PC-3 (cell line): ENCODE measurements around the gene SCAP.

Experiments used
- EZH2 ChIP-seq: fragments of 300-600 bp; sonication (generic); IDR thresholded peaks from one replicate; pipeline ENCODE4 v1.6.1; 2017; ENCODE audit warnings: antibody characterized with exemption, mild to moderate bottlenecking, low read length; ENCODE audit not compliant: unreplicated experiment
- EZH2phosphoT487 ChIP-seq: fragments of 300-600 bp; sonication (generic); IDR thresholded peaks from 2 replicates; pipeline ENCODE4 v1.6.1; 2018; ENCODE audit warnings: mild to moderate bottlenecking, antibody characterized with exemption, low read length, borderline replicate concordance
- TF ChIP-seq, protein P1 (sequence below): fragments of 300-600 bp; sonication (generic); conservative IDR thresholded peaks from 2 replicates; pipeline ENCODE4 v1.5.1; 2017; ENCODE audit warnings: antibody characterized with exemption, low read depth, mild to moderate bottlenecking, low read length

GRCh38 chr3:47452453-47453215 lies 23.1 kb downstream of the SCAP start:
- TF ChIP-seq, protein P1, sequence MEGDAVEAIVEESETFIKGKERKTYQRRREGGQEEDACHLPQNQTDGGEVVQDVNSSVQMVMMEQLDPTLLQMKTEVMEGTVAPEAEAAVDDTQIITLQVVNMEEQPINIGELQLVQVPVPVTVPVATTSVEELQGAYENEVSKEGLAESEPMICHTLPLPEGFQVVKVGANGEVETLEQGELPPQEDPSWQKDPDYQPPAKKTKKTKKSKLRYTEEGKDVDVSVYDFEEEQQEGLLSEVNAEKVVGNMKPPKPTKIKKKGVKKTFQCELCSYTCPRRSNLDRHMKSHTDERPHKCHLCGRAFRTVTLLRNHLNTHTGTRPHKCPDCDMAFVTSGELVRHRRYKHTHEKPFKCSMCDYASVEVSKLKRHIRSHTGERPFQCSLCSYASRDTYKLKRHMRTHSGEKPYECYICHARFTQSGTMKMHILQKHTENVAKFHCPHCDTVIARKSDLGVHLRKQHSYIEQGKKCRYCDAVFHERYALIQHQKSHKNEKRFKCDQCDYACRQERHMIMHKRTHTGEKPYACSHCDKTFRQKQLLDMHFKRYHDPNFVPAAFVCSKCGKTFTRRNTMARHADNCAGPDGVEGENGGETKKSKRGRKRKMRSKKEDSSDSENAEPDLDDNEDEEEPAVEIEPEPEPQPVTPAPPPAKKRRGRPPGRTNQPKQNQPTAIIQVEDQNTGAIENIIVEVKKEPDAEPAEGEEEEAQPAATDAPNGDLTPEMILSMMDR, result no peak
- TF ChIP-seq EZH2 (no peak), EZH2phosphoT487 (no peak)
